Measurements from ENCODE around the gene MEAK7. TPM values are rescaled to one million over a fixed set of nuclear protein-coding genes. Genes with fewer than 3 reads are reported as not detected.
A peak's percentile ranks its signal among the peaks of the same experiment; 100 is the strongest.

Gene MEAK7
- total RNA-seq, 1 donor from 2014 or later = 30.3 TPM

GRCh38 chr16:84505249-84506187 lies 1.1 kb upstream of the MEAK7 start:
- DNase-seq (ENCODE audit: extremely low spot score, unreplicated experiment) = no peak

GRCh38 chr16:84503751-84504395 lies 586 bp downstream of the MEAK7 start:
- Mint-ChIP-seq H3K36me3 (peaks cover 4% of the 10 kb centered on the region), H3K27ac (peak overlapping the region; percentile 31), H3K4me1 (ENCODE audit: unreplicated experiment) (peaks cover 17% of the 10 kb centered on the region), H3K4me3 (peak overlapping the region; percentile 92), H3K9me3 (no peaks in the 10 kb centered on the region), H3K27me3 (no peaks in the 10 kb centered on the region)
- DNase-seq (ENCODE audit: extremely low spot score, unreplicated experiment) = no peak
- TF ChIP-seq CTCF (conservative IDR thresholded peaks at IDR 0.05) = no peak

More at GRCh38 chr16:84505249-84506187, 1.1 kb upstream of the MEAK7 start:
- Mint-ChIP-seq H3K4me3 (peak overlapping the region; percentile 92), H3K27me3 (peaks cover 3% of the 10 kb centered on the region), H3K36me3 (peaks cover 4% of the 10 kb centered on the region), H3K4me1 (ENCODE audit: unreplicated experiment) (peaks cover 21% of the 10 kb centered on the region), H3K9me3 (no peaks in the 10 kb centered on the region), H3K27ac (peak overlapping the region; percentile 84)
- TF ChIP-seq CTCF (conservative IDR thresholded peaks at IDR 0.05) = no peak

DNA sequence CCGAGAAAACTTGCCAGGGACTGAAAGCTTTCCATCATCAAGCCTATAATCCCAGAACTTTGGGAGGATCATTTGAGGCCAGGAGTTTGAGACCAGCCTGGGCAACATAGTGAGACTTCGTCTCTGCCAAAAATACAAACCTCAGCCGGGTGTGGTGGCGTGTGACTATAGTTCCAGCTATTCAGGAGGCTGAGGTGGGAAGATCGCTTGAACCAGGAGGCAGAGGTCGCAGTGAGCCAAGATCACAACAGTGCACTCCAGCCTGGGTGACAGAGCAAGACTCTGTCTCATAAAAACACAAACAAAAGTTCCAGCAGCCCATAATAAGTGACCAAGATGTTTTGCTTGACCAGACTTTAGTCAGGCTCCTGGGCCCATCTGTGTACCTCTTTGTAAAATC lies 1.9 kb downstream of the MEAK7 start:
- H3K9me3 Mint-ChIP-seq = no peaks in the 10 kb centered on the region
- H3K36me3 Mint-ChIP-seq = peaks cover 5% of the 10 kb centered on the region
- no peaks in the 10 kb centered on the region for H3K27me3 Mint-ChIP-seq
- no peak for TF ChIP-seq CTCF (conservative IDR thresholded peaks at IDR 0.05)
- no peak for DNase-seq (ENCODE audit: extremely low spot score, unreplicated experiment)
- peak overlapping the region; percentile 67 for H3K4me3 Mint-ChIP-seq
- H3K4me1 Mint-ChIP-seq (ENCODE audit: unreplicated experiment) = peaks cover 11% of the 10 kb centered on the region
- no peak overlapping the region for H3K27ac Mint-ChIP-seq

- Mint-ChIP-seq H3K4me3 (no peak overlapping the region), H3K9me3 (no peaks in the 10 kb centered on the region), H3K36me3 (peaks cover 8% of the 10 kb centered on the region), H3K27ac (no peak overlapping the region), H3K27me3 (no peaks in the 10 kb centered on the region), H3K4me1 (ENCODE audit: unreplicated experiment) (peaks cover 11% of the 10 kb centered on the region)
- TF ChIP-seq CTCF (conservative IDR thresholded peaks at IDR 0.05) = no peak
- no peak for DNase-seq (ENCODE audit: extremely low spot score, unreplicated experiment)
Measured at GRCh38 chr16:84502075-84502474, 2.4 kb downstream of the MEAK7 start.

DNA sequence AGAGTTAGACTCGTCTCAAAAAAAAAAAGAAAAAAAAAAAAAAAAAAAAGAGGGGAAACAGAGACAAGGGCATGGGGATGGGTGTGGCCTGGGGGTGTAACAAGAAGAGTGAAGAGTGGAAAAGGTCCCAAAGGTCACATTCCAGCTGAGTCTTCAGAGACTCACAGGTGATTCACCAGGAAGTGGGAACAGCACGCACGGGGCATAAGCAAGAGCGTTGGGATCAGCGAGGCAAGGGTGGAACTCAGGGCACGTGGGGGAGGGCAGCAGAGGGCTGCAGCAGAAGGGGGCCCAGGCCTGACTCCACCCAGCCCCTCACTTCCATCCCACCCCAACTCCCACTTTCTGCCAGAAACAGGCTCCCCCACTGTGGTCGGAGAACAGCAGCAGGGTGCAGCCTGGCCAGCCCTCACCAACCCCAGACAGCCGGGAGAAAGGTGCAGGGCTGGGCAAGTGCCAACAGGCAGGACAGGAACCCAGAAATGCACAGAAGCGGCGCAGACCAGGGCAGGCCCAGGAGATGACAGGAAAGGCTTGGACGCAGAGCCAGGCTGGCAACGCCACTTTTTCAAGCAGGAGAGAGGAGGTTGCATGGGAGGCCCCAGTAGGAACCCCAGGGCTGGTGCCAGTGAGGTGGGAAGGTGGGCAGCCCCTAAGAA lies 3.3 kb downstream of the MEAK7 start:
- peaks cover 11% of the 10 kb centered on the region for H3K4me1 Mint-ChIP-seq (ENCODE audit: unreplicated experiment)

More for the DNA sequence above, 3.3 kb downstream of the MEAK7 start:
- Mint-ChIP-seq H3K4me3 (no peak overlapping the region), H3K27ac (peak overlapping the region; percentile 74), H3K9me3 (no peaks in the 10 kb centered on the region), H3K27me3 (no peaks in the 10 kb centered on the region), H3K36me3 (peaks cover 14% of the 10 kb centered on the region)
- TF ChIP-seq CTCF (conservative IDR thresholded peaks at IDR 0.05) = no peak
- DNase-seq (ENCODE audit: extremely low spot score, unreplicated experiment) = no peak
